ENCODE results near the gene C2orf80. TPM values are rescaled to one million over a fixed set of nuclear protein-coding genes. Genes with fewer than 3 reads are reported as not detected.

The C2orf80 gene
- total RNA-seq, 2 experiments from 2014 or later: not detected

GRCh38 chr2:208135794-208136715 lies 53.8 kb downstream of the C2orf80 start:
- Mint-ChIP-seq H3K27me3 (no peaks in the 10 kb centered on the region), H3K27ac (no peak overlapping the region), H3K9me3 (no peaks in the 10 kb centered on the region), H3K36me3 (ENCODE audit: low read depth) (no peaks in the 10 kb centered on the region), H3K4me3 (no peak overlapping the region), H3K4me1 (ENCODE audit: low read depth) (peaks cover 12% of the 10 kb centered on the region)
- ChIA-PET CTCF (interaction anchor here (0.5 to 1.4 kb wide), 2 partner anchors 40 to 1355 kb away, joined by 3 to 4 read pairs; no protein-coding TSS in a partner anchor), POLR2A (no interaction called here)
- Histone ChIP-seq H3K4me3 (ENCODE audit: low read length) (no peak overlapping the region), H3K27ac (ENCODE audit: low read depth in 1 of 2, low read length in 2 of 2) (no peak overlapping the region), H3K36me3 (ENCODE audit: insufficient read depth, low read length) (no peaks in the 10 kb centered on the region), H3K4me1 (ENCODE audit: insufficient read depth, low read length) (peaks cover 7% of the 10 kb centered on the region), H3K9me3 (ENCODE audit: control insufficient read depth in 1 of 2, insufficient read depth in 1 of 2, low read length in 2 of 2) (peaks cover 0 to 6% of the 10 kb centered on the region in 2 experiments), H3K27me3 (ENCODE audit: control insufficient read depth in 1 of 2, insufficient read depth in 2 of 2, low read length in 2 of 2) (no peaks in the 10 kb centered on the region)
- intact Hi-C loops (cut with DNase I, micrococcal nuclease): no loop called here
- TF ChIP-seq CTCF (IDR thresholded peaks at IDR 0.05): no peak
- no peak for DNase-seq
- no peak for ATAC-seq (ENCODE audit: poor library complexity)

- Histone ChIP-seq H3K4me1 (ENCODE audit: insufficient read depth, low read length) (peaks cover 7% of the 10 kb centered on the region), H3K4me3 (ENCODE audit: low read length) (no peak overlapping the region), H3K27ac (ENCODE audit: low read depth in 1 of 2, low read length in 2 of 2) (no peak overlapping the region), H3K9me3 (ENCODE audit: control insufficient read depth in 1 of 2, insufficient read depth in 1 of 2, low read length in 2 of 2) (peaks cover 0 to 6% of the 10 kb centered on the region in 2 experiments), H3K36me3 (ENCODE audit: insufficient read depth, low read length) (no peaks in the 10 kb centered on the region), H3K27me3 (ENCODE audit: control insufficient read depth in 1 of 2, insufficient read depth in 2 of 2, low read length in 2 of 2) (no peaks in the 10 kb centered on the region)
- Mint-ChIP-seq H3K27ac (no peak overlapping the region), H3K27me3 (no peaks in the 10 kb centered on the region), H3K4me3 (no peak overlapping the region), H3K4me1 (ENCODE audit: low read depth) (peaks cover 12% of the 10 kb centered on the region), H3K9me3 (no peaks in the 10 kb centered on the region), H3K36me3 (ENCODE audit: low read depth) (no peaks in the 10 kb centered on the region)
- intact Hi-C loops (cut with DNase I, micrococcal nuclease): no loop called here
- no peak for DNase-seq
- POLR2A ChIA-PET: no interaction called here
- ATAC-seq (ENCODE audit: poor library complexity): no peak
- TF ChIP-seq CTCF (IDR thresholded peaks at IDR 0.05): no peak
- CTCF ChIA-PET: interaction anchor here (0.5 kb wide), 1 partner anchor 1354 kb away, joined by 4 read pairs; no protein-coding TSS in a partner anchor
Measured at GRCh38 chr2:208134928-208135586, 54.8 kb downstream of the C2orf80 start.

- intact Hi-C loops (cut with DNase I, micrococcal nuclease): no loop called here
- Histone ChIP-seq H3K27ac (ENCODE audit: low read depth in 1 of 2, low read length in 2 of 2) (no peak overlapping the region), H3K9me3 (ENCODE audit: control insufficient read depth in 1 of 2, insufficient read depth in 1 of 2, low read length in 2 of 2) (no peaks in the 10 kb centered on the region), H3K27me3 (ENCODE audit: control insufficient read depth in 1 of 2, insufficient read depth in 2 of 2, low read length in 2 of 2) (no peaks in the 10 kb centered on the region), H3K4me3 (ENCODE audit: low read length) (no peak overlapping the region), H3K4me1 (ENCODE audit: insufficient read depth, low read length) (peaks cover 7% of the 10 kb centered on the region), H3K36me3 (ENCODE audit: insufficient read depth, low read length) (no peaks in the 10 kb centered on the region)
- TF ChIP-seq CTCF (IDR thresholded peaks at IDR 0.05): no peak
- Mint-ChIP-seq H3K4me1 (ENCODE audit: low read depth) (peaks cover 10% of the 10 kb centered on the region), H3K4me3 (no peak overlapping the region), H3K9me3 (peaks cover 2% of the 10 kb centered on the region), H3K27ac (no peak overlapping the region), H3K36me3 (ENCODE audit: low read depth) (no peaks in the 10 kb centered on the region), H3K27me3 (peaks cover 11% of the 10 kb centered on the region)
- no peak for ATAC-seq (ENCODE audit: poor library complexity)
- POLR2A ChIA-PET: no interaction called here
- DNase-seq: no peak
- CTCF ChIA-PET: no interaction called here
Measured at GRCh38 chr2:208130712-208131110, 59.1 kb downstream of the C2orf80 start.

All from CD4-positive, alpha-beta T cell (primary cell).